GM21619 (cell line): ENCODE data around the gene CHMP5.
A peak's percentile ranks its signal among the peaks of the same experiment; 100 is the strongest.

Source experiments
- ATAC-seq: cut with Tn5 transposase; IDR thresholded peaks from one replicate; pipeline ENCODE4 v1.9.1; 2021; ENCODE audit not compliant: unreplicated experiment

Gene CHMP5

GRCh38 chr9:33264473-33265177, at the start of gene CHMP5, which contains the start of gene BAG1:
CHMP5 (plus strand) TSS chr9:33265049; CDS start chr9:33265079, 30 bp downstream.
BAG1 (minus strand) TSS chr9:33264708.
- peak; percentile 79 for ATAC-seq

GRCh38 chr9:33220681-33221567, 43.9 kb upstream of the CHMP5 start:
- ATAC-seq = no peak

DNA sequence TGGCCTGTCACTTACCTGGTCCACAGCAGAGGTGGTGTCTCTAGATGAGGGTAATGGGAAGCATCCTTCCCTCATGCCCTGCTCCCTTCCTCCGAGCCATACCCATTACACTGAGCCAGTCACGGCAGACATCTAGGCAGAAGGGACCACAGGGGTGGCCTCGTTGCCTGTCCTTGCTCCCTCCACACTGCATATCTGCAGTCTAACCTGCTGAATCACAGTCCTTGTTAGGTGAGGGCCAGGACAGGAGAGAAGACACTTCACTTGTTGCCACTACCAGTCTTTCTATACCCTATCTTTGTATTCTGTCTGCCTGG, 43.3 kb upstream of the CHMP5 start:
- no peak for ATAC-seq

- no peak for ATAC-seq
These were observed 42.8 kb upstream of the CHMP5 start for GRCh38 chr9:33222031-33222430.

GRCh38 chr9:33223696-33224095, 41.2 kb upstream of the CHMP5 start:
- ATAC-seq = no peak

GRCh38 chr9:33225319-33226147, 39.3 kb upstream of the CHMP5 start:
- no peak for ATAC-seq

DNA sequence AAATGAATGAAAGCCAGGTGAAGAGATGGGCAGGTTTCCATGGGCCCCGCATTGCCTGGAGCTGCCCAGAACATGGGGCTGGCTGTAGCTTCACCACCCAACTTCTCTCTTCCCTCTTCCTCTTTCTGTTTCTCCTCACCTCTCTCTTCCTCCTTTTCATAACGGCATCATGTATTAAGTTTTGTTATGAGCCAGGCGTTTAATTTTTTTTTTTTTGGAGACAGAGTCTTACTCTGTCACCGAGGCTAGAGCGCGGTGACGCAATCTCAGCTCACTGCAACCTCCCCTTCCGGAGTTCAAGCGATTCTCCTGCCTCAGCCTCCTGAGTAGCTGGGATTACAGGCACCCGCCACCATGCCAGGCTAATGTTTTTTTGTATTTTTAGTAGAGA, 37.8 kb upstream of the CHMP5 start:
- peak; percentile 73 for ATAC-seq

GRCh38 chr9:33227741-33228140, 37.1 kb upstream of the CHMP5 start:
- no peak for ATAC-seq

GRCh38 chr9:33228606-33229005, 36.2 kb upstream of the CHMP5 start:
- no peak for ATAC-seq

DNA sequence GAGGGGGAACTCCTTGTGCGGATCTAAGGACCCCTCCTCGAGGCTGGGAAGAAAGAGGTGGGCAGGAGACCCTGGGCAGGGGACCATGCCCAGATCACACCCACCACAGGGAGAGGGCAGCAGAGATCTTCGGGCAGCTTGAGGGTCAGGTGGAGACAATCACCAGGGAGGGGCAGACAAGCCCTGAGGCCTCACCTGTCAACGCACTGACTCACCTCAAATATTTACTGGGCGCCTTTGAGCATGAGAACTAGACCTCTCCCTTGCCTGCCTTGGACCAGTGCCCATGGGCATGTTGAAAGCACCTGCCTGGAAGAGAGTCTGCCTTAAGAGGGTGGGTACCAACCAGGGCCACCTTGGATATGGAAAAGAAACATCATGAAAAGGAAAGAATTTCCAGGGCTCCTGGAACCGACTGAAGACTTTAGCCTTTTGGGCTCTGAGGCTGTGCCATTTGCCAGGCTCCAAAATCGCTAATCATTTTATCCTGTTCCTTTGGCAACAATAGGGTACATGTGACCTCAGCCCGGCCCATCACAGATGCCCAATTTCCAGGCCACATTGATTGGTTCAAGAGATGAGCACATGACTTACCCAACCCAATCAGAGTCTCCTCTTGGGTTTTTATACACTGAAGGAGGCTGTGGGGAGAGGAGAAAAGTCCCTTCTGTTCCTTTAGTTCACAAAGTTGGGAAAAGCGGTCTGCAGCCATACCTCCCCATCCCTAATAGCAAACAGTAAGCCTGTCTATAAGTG, 35.3 kb upstream of the CHMP5 start:
- ATAC-seq = no peak

GRCh38 chr9:33230756-33231622, 33.9 kb upstream of the CHMP5 start:
- ATAC-seq = no peak

DNA sequence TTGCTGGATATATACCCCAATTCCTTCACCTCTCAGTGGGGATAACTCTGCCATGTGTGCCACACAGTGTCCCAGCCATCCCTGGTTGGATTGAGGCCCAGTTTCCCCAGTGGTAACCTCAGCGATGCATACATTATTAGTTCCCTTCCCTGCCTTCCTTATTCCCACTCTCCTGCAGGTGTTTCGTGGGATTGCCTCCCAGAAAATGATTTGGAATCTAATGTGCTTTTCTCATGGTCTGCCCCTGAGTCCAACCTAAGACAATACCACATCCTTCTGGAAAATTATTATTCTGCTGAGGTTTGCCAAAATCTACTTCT, 33.3 kb upstream of the CHMP5 start:
- no peak for ATAC-seq

DNA sequence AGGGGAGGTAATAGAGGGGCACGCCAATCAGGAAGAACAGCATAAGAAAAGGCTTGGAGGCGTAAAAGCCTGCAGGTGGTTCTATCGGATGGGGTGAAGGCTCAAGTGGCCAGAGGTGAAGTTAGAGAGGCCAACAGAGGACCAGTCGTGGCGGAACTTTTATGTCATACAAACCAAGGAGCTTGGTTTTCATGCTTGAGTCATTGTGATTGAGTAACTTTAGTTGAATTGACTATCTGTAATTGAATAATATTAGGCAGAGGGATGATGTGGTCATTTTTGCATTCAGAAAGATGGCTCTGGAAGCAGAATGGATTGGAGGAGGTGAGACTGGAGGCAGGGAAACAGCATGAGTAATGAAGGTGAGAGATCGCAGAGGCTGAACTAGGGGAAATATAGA, 32.0 kb upstream of the CHMP5 start:
- no peak for ATAC-seq

- ATAC-seq = no peak
These were observed 31.1 kb upstream of the CHMP5 start for GRCh38 chr9:33233626-33234342.

DNA sequence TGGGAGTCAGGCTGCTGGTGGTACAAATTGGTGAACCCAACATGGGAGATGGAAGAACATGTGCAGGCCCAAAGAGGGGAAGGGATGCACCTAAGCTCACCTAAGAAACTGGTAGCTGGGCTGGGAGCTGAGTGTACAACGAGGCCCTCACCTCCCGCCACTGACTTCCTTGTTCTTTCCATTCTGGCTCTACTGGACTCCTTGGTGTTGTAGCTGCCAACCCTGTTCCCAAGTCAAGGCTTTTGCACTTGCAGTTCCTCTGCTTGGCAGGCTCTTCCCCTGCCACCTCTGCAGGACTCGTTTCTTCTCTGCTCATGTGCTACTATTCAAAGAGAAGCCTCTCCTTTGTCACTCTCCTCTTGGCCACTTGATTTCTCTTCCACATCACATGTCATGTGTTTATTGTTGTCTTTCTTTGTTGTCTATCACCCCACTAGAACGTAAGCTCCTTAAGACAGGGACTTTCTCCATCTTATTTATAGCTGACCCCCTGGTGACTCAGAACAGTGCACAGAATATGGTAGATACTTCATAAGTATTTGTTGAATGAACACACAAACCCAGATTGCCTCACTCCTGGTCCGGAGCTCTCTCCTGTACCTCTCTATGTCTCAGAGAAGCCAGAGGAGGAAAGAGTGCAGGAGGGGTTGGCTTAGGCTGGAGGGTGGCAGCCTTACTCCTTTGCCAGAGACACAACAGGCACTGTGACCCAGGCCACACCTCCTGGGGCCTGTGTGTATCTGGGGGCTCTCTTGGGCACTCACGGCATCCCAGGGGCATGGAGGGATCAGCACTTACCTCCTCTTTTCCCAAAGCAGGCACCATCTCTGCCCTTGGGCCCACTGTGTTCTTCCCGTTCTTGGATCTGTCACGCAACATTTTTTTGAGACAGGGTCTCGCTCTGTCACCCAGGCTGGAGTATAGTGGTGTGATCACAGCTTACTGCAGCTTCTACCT, 30.1 kb upstream of the CHMP5 start:
- no peak for ATAC-seq

- no peak for ATAC-seq
These were observed 28.3 kb upstream of the CHMP5 start for GRCh38 chr9:33236571-33236970.

GRCh38 chr9:33239921-33240320, 24.9 kb upstream of the CHMP5 start, which contains the start of gene SPINK4:
SPINK4 (plus strand) TSS chr9:33240167; CDS start chr9:33240209, 42 bp downstream.
- ATAC-seq = no peak

DNA sequence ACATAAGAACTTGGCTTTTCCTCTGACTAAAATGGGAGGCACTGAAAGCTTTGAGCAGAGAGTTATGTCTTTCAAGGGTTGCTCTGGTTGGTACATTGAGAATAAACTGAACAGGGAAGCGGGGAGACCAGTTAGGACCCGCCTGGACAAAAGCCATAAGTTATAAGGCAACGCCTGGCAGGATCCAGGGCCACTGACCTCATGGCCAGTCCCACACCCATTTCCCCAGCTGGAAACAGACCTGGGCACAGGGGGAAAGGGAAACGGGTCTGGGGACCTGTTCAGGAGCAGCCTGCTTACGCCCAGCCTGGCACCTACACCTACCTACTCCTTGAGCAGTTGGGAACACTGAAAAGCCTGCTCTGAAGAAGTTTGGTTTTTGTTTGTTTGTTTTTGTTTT, 23.6 kb upstream of the CHMP5 start:
- no peak for ATAC-seq
